GM23338 (cell line): ENCODE results near the gene PLCD3. TPM values are rescaled to one million over a fixed set of nuclear protein-coding genes. Genes with fewer than 3 reads are reported as not detected.

Experiments
- ATAC-seq: fragments of 200-7000 bp; cut with Tn5 transposase; 3 replicates; pipeline ENCODE4 v1.9.1; 2020
- DNase-seq: peaks from one replicate; pipeline ENCODE4 v3.0.0-alpha.2; 2015; ENCODE audit warnings: low spot score
- H2AFZ ChIP-seq: fragments of 200-600 bp; sonication (generic); 2 replicates; pipeline ENCODE4 v1.8.0; 2016; ENCODE audit warnings: antibody characterized with exemption, mild to moderate bottlenecking, moderate library complexity
- H3F3A ChIP-seq: fragments of 200-600 bp; sonication (generic); replicated peaks from 2 replicates; pipeline ENCODE4 v1.8.0; 2017; ENCODE audit warnings: antibody characterized with exemption, mixed run types, low read depth
- H3K27ac ChIP-seq: fragments of 200-600 bp; sonication (generic); 2 replicates; pipeline ENCODE4 v1.6.1; 2016; ENCODE audit warnings: low read depth
- H3K27me3 ChIP-seq: fragments of 200-600 bp; sonication (generic); 2 replicates; pipeline ENCODE4 v1.8.0; 2016; ENCODE audit warnings: mild to moderate bottlenecking, mixed run types, moderate library complexity; ENCODE audit not compliant: insufficient read depth
- H3K36me3 ChIP-seq: fragments of 200-600 bp; sonication (generic); 2 replicates; pipeline ENCODE4 v1.8.0; 2016; ENCODE audit warnings: mild to moderate bottlenecking; ENCODE audit not compliant: insufficient read depth
- H3K4me1 ChIP-seq: fragments of 200-600 bp; sonication (generic); 2 replicates; pipeline ENCODE4 v1.8.0; 2016; ENCODE audit warnings: mild to moderate bottlenecking, moderate library complexity; ENCODE audit not compliant: insufficient read depth
- H3K4me2 ChIP-seq: fragments of 200-600 bp; sonication (generic); 2 replicates; pipeline ENCODE4 v1.7.1; 2017; ENCODE audit warnings: mixed run types
- H3K4me3 ChIP-seq: fragments of 200-600 bp; sonication (generic); 2 replicates; pipeline ENCODE4 v1.6.1; 2016; ENCODE audit warnings: mixed run types
- H3K79me2 ChIP-seq: fragments of 200-600 bp; sonication (generic); replicated peaks from 2 replicates; pipeline ENCODE4 v1.8.0; 2017; ENCODE audit warnings: mild to moderate bottlenecking; ENCODE audit not compliant: insufficient read depth
- H3K9me2 ChIP-seq: fragments of 200-600 bp; sonication (generic); 2 replicates; pipeline ENCODE4 v1.8.0; 2017; ENCODE audit not compliant: insufficient read depth
- H4K20me1 ChIP-seq: fragments of 200-600 bp; sonication (generic); replicated peaks from 2 replicates; pipeline ENCODE4 v1.8.0; 2017; ENCODE audit warnings: mild to moderate bottlenecking; ENCODE audit not compliant: insufficient read depth
- H3K27ac Mint-ChIP-seq: 2 replicates; pipeline ENCODE4 v1.8.0; 2020; ENCODE audit warnings: inconsistent platforms, mild to moderate bottlenecking, moderate library complexity, mixed read lengths
- H3K27me3 Mint-ChIP-seq: 3 replicates; pipeline ENCODE4 v1.8.0; 2022; ENCODE audit warnings: low read depth, mild to moderate bottlenecking, moderate library complexity, mixed read lengths, inconsistent platforms; ENCODE audit not compliant: insufficient read depth, poor library complexity
- H3K36me3 Mint-ChIP-seq: 3 replicates; pipeline ENCODE4 v1.8.0; 2021; ENCODE audit warnings: low read depth, mild to moderate bottlenecking, inconsistent platforms, moderate library complexity, mixed read lengths
- H3K4me1 Mint-ChIP-seq: 3 replicates; pipeline ENCODE4 v1.8.0; 2020; ENCODE audit warnings: mild to moderate bottlenecking, inconsistent platforms, mixed read lengths
- H3K4me3 Mint-ChIP-seq: 3 replicates; pipeline ENCODE4 v1.8.0; 2021; ENCODE audit warnings: moderate library complexity, mild to moderate bottlenecking, inconsistent platforms, mixed read lengths
- H3K9me3 Mint-ChIP-seq: 3 replicates; pipeline ENCODE4 v1.8.0; 2020; ENCODE audit warnings: moderate library complexity, mild to moderate bottlenecking, inconsistent platforms, mixed read lengths
- CREB1 ChIP-seq: fragments of 250-450 bp; sonication (Bioruptor Pico); IDR thresholded peaks from 2 replicates; pipeline ENCODE4 v1.5.0; 2020; ENCODE audit warnings: low read depth, mild to moderate bottlenecking, moderate library complexity
- EZH2 ChIP-seq: fragments of 200-600 bp; sonication (generic); IDR thresholded peaks from one replicate; pipeline ENCODE4 v1.8.0; 2017; ENCODE audit warnings: antibody characterized with exemption, mild to moderate bottlenecking, low read depth; ENCODE audit not compliant: unreplicated experiment
- EZH2phosphoT487 ChIP-seq: fragments of 200-600 bp; sonication (generic); IDR thresholded peaks from one replicate; pipeline ENCODE4 v1.8.1; 2018; ENCODE audit warnings: antibody characterized with exemption; ENCODE audit not compliant: unreplicated experiment
- JUNB ChIP-seq: IDR thresholded peaks from one replicate; pipeline ENCODE4 v1.6.1; 2016; ENCODE audit warnings: antibody characterized with exemption; ENCODE audit not compliant: unreplicated experiment
- NANOG ChIP-seq: IDR thresholded peaks from 2 replicates; pipeline ENCODE4 v1.6.1; 2016; ENCODE audit warnings: antibody characterized with exemption, borderline replicate concordance
- POLR2AphosphoS5 ChIP-seq: IDR thresholded peaks from 2 replicates; pipeline ENCODE4 v1.6.1; 2016; ENCODE audit warnings: antibody characterized with exemption, low read depth
- STAT1 ChIP-seq: IDR thresholded peaks from one replicate; pipeline ENCODE4 v1.6.1; 2016; ENCODE audit warnings: antibody characterized with exemption; ENCODE audit not compliant: unreplicated experiment
- ZNF114 ChIP-seq: fragments of 250-450 bp; sonication (Bioruptor Pico); IDR thresholded peaks from 2 replicates; pipeline ENCODE4 v1.5.0; 2020; ENCODE audit warnings: mild to moderate bottlenecking, moderate library complexity
- ZNF331 ChIP-seq: fragments of 250-450 bp; sonication (Bioruptor Pico); IDR thresholded peaks from 2 replicates; pipeline ENCODE4 v1.5.0; 2020; ENCODE audit warnings: low read depth, mild to moderate bottlenecking, moderate library complexity
- polyA plus RNA-seq: library from polyadenylated mRNA; unstranded; fragments of >200 nt; fragmentation: Nextera tagmentation; extraction: Ambion mirVana; gene quantifications from 2 replicates; pipeline ENCODE4 v1.2.1, GENCODE V29; 2016
- total RNA-seq: library from RNA; depleted of rRNA; stranded (reverse); fragments of >200 nt; shearing (Covaris generic); gene quantifications from 2 replicates; pipeline ENCODE4 v1.2.3, GENCODE V29; 2014
- TF ChIP-seq, protein P1 (sequence below): IDR thresholded peaks from 2 replicates; pipeline ENCODE4 v1.6.1; 2016; ENCODE audit warnings: antibody characterized with exemption
- TF ChIP-seq, protein P2 (sequence below): fragments of 250-450 bp; sonication (Bioruptor Pico); IDR thresholded peaks from 2 replicates; pipeline ENCODE4 v1.5.0; 2020; ENCODE audit warnings: mild to moderate bottlenecking, moderate library complexity
- TF ChIP-seq, protein P3 (sequence below), 2 experiments: fragments of 200-600 bp in 1 of 2; sonication (generic) in 1 of 2; conservative IDR thresholded peaks; 2 replicates each; pipeline versions ENCODE4 v1.5.1 to v1.6.1; 2016 to 2017; ENCODE audit warnings: antibody characterized with exemption in 2 of 2, low read depth in 2 of 2, mild to moderate bottlenecking in 2 of 2, moderate library complexity in 1 of 2
- TF ChIP-seq, protein P4 (sequence below): IDR thresholded peaks from one replicate; pipeline ENCODE4 v1.6.1; 2018; ENCODE audit warnings: antibody characterized with exemption; ENCODE audit not compliant: unreplicated experiment

PLCD3 gene
- total and polyA plus RNA-seq, 2 experiments from 2014 or later, result 3.0 to 32.1 TPM

DNA sequence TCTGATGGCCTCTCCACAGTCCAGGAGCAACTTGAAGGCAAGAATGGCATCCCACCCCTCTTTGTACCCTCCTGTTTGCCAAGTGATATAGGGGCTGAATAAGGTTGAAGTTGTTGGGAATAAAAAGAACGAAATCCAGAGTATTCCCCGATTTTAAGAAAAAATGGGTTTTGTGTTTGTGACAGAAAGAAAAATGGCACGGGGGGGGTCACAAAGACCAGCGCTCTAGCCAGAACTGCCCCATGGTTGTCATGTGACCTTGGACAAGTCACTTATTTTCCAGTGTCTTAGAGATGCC is 14.2 kb upstream of the PLCD3 start:
- Histone ChIP-seq H3K4me2 (peak overlapping the region; percentile 73), H3K36me3 (no peaks in the 10 kb centered on the region), H3K4me3 (peak overlapping the region; percentile 62), H3K27ac (peak overlapping the region; percentile 97), H3K4me1 (peaks cover 34% of the 10 kb centered on the region), H2AFZ (no peak overlapping the region), H3K27me3 (peaks cover 5% of the 10 kb centered on the region; the same call in 1 of the 2 replicates), H3K9me2 (no peaks in the 10 kb centered on the region), H3F3A (peaks cover 11% of the 10 kb centered on the region), H3K79me2 (peaks cover 22% of the 10 kb centered on the region), H4K20me1 (peaks cover 12% of the 10 kb centered on the region; the same call in 1 of the 2 replicates)
- Mint-ChIP-seq H3K36me3 (peaks cover 12% of the 10 kb centered on the region), H3K27ac (peak overlapping the region; percentile 100), H3K4me1 (peaks cover 40% of the 10 kb centered on the region), H3K9me3 (no peaks in the 10 kb centered on the region), H3K27me3 (peaks cover 41% of the 10 kb centered on the region), H3K4me3 (peak overlapping the region; percentile 100)
- no peak for ATAC-seq
- no peak for TF ChIP-seq CREB1 (CRISPR knock-in tag)
- TF ChIP-seq JUNB, result no peak
- TF ChIP-seq NANOG, result no peak
- no peak for TF ChIP-seq EZH2phosphoT487
- TF ChIP-seq, protein P1, sequence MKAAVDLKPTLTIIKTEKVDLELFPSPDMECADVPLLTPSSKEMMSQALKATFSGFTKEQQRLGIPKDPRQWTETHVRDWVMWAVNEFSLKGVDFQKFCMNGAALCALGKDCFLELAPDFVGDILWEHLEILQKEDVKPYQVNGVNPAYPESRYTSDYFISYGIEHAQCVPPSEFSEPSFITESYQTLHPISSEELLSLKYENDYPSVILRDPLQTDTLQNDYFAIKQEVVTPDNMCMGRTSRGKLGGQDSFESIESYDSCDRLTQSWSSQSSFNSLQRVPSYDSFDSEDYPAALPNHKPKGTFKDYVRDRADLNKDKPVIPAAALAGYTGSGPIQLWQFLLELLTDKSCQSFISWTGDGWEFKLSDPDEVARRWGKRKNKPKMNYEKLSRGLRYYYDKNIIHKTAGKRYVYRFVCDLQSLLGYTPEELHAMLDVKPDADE, result no peak
- no peak for TF ChIP-seq ZNF331 (CRISPR knock-in tag)
- TF ChIP-seq POLR2AphosphoS5, result no peak
- TF ChIP-seq STAT1, result no peak
- TF ChIP-seq, protein P2, sequence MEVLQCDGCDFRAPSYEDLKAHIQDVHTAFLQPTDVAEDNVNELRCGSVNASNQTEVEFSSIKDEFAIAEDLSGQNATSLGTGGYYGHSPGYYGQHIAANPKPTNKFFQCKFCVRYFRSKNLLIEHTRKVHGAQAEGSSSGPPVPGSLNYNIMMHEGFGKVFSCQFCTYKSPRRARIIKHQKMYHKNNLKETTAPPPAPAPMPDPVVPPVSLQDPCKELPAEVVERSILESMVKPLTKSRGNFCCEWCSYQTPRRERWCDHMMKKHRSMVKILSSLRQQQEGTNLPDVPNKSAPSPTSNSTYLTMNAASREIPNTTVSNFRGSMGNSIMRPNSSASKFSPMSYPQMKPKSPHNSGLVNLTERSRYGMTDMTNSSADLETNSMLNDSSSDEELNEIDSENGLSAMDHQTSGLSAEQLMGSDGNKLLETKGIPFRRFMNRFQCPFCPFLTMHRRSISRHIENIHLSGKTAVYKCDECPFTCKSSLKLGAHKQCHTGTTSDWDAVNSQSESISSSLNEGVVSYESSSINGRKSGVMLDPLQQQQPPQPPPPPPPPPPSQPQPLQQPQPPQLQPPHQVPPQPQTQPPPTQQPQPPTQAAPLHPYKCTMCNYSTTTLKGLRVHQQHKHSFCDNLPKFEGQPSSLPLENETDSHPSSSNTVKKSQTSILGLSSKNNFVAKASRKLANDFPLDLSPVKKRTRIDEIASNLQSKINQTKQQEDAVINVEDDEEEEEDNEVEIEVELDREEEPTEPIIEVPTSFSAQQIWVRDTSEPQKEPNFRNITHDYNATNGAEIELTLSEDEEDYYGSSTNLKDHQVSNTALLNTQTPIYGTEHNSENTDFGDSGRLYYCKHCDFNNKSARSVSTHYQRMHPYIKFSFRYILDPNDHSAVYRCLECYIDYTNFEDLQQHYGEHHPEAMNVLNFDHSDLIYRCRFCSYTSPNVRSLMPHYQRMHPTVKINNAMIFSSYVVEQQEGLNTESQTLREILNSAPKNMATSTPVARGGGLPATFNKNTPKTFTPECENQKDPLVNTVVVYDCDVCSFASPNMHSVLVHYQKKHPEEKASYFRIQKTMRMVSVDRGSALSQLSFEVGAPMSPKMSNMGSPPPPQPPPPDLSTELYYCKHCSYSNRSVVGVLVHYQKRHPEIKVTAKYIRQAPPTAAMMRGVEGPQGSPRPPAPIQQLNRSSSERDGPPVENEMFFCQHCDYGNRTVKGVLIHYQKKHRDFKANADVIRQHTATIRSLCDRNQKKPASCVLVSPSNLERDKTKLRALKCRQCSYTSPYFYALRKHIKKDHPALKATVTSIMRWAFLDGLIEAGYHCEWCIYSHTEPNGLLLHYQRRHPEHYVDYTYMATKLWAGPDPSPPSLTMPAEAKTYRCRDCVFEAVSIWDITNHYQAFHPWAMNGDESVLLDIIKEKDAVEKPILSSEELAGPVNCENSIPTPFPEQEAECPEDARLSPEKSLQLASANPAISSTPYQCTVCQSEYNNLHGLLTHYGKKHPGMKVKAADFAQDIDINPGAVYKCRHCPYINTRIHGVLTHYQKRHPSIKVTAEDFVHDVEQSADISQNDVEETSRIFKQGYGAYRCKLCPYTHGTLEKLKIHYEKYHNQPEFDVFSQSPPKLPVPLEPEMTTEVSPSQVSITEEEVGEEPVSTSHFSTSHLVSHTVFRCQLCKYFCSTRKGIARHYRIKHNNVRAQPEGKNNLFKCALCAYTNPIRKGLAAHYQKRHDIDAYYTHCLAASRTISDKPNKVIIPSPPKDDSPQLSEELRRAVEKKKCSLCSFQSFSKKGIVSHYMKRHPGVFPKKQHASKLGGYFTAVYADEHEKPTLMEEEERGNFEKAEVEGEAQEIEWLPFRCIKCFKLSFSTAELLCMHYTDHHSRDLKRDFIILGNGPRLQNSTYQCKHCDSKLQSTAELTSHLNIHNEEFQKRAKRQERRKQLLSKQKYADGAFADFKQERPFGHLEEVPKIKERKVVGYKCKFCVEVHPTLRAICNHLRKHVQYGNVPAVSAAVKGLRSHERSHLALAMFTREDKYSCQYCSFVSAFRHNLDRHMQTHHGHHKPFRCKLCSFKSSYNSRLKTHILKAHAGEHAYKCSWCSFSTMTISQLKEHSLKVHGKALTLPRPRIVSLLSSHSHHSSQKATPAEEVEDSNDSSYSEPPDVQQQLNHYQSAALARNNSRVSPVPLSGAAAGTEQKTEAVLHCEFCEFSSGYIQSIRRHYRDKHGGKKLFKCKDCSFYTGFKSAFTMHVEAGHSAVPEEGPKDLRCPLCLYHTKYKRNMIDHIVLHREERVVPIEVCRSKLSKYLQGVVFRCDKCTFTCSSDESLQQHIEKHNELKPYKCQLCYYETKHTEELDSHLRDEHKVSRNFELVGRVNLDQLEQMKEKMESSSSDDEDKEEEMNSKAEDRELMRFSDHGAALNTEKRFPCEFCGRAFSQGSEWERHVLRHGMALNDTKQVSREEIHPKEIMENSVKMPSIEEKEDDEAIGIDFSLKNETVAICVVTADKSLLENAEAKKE (CRISPR knock-in tag), result no peak
- TF ChIP-seq, protein P3, sequence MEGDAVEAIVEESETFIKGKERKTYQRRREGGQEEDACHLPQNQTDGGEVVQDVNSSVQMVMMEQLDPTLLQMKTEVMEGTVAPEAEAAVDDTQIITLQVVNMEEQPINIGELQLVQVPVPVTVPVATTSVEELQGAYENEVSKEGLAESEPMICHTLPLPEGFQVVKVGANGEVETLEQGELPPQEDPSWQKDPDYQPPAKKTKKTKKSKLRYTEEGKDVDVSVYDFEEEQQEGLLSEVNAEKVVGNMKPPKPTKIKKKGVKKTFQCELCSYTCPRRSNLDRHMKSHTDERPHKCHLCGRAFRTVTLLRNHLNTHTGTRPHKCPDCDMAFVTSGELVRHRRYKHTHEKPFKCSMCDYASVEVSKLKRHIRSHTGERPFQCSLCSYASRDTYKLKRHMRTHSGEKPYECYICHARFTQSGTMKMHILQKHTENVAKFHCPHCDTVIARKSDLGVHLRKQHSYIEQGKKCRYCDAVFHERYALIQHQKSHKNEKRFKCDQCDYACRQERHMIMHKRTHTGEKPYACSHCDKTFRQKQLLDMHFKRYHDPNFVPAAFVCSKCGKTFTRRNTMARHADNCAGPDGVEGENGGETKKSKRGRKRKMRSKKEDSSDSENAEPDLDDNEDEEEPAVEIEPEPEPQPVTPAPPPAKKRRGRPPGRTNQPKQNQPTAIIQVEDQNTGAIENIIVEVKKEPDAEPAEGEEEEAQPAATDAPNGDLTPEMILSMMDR (conservative IDR thresholded peaks at IDR 0.05; ENCODE audit: low read depth in 2 of 2), result no peak
- TF ChIP-seq EZH2, result no peak
- TF ChIP-seq ZNF114, result no peak
- TF ChIP-seq, protein P4, sequence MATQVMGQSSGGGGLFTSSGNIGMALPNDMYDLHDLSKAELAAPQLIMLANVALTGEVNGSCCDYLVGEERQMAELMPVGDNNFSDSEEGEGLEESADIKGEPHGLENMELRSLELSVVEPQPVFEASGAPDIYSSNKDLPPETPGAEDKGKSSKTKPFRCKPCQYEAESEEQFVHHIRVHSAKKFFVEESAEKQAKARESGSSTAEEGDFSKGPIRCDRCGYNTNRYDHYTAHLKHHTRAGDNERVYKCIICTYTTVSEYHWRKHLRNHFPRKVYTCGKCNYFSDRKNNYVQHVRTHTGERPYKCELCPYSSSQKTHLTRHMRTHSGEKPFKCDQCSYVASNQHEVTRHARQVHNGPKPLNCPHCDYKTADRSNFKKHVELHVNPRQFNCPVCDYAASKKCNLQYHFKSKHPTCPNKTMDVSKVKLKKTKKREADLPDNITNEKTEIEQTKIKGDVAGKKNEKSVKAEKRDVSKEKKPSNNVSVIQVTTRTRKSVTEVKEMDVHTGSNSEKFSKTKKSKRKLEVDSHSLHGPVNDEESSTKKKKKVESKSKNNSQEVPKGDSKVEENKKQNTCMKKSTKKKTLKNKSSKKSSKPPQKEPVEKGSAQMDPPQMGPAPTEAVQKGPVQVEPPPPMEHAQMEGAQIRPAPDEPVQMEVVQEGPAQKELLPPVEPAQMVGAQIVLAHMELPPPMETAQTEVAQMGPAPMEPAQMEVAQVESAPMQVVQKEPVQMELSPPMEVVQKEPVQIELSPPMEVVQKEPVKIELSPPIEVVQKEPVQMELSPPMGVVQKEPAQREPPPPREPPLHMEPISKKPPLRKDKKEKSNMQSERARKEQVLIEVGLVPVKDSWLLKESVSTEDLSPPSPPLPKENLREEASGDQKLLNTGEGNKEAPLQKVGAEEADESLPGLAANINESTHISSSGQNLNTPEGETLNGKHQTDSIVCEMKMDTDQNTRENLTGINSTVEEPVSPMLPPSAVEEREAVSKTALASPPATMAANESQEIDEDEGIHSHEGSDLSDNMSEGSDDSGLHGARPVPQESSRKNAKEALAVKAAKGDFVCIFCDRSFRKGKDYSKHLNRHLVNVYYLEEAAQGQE, result no peak
- no peak for DNase-seq
